Hair follicle dermal papilla cell (primary cell): ENCODE measurements around the gene LY6G5C. TPM values are rescaled to one million over a fixed set of nuclear protein-coding genes. Genes with fewer than 3 reads are reported as not detected.

ENCODE experiments used
- total RNA-seq: library from RNA; depleted of rRNA; stranded (reverse); fragments of >200 nt; gene quantifications from 2 replicates; pipeline ENCODE4 v1.2.3, GENCODE V29; 2012

LY6G5C gene, protein sequence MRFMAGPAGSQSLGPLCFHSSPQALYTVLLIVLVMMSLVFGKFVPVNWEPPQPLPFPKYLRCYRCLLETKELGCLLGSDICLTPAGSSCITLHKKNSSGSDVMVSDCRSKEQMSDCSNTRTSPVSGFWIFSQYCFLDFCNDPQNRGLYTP
- 0.16 TPM in 1 of 2 replicates, not detected in the other for total RNA-seq

DNA sequence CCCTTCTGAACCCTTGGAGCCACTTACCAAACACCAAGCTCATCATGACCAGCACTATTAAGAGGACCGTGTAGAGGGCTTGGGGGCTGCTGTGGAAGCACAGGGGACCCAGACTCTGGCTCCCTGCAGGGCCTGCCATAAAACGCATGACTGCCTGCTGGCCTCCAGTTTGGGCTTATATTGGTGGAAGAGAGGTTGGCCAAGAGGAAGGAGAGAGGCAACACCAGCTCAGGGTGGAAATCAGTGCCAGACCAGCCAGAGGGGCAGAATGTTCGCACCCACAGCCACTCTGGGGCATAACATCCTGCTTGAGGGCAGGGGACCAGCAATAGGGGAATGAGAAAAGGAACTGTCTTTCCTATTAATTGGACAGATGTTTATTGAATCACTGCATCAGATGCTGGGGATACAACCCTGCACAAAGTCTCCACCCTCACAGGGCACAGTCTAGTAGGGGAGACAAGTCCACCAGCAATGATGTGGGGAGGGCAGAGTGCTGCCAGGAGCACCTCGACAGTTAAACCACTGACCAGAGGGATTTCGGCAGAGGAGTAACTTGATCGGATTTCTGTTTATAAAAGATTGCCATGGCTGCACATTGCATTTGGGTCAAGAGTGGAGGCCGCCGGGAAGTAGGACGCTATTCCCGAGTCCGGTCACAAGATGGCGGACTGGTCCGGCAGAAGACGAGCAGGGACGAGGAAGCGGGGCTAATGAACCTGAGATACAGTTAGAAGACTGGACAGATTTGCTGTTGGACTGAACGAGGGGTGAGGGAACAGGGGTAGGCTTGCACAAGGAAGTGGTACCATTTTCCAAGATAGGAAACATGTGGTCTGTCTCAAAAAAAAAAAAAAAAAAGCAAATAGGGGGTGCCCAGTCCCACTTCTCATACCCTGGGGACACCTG lies at the start of gene LY6G5C:
LY6G5C (minus strand) TSS at position 842 of the 909 bp plus-strand sequence; CDS start at position 148, 694 bp downstream.

DNA sequence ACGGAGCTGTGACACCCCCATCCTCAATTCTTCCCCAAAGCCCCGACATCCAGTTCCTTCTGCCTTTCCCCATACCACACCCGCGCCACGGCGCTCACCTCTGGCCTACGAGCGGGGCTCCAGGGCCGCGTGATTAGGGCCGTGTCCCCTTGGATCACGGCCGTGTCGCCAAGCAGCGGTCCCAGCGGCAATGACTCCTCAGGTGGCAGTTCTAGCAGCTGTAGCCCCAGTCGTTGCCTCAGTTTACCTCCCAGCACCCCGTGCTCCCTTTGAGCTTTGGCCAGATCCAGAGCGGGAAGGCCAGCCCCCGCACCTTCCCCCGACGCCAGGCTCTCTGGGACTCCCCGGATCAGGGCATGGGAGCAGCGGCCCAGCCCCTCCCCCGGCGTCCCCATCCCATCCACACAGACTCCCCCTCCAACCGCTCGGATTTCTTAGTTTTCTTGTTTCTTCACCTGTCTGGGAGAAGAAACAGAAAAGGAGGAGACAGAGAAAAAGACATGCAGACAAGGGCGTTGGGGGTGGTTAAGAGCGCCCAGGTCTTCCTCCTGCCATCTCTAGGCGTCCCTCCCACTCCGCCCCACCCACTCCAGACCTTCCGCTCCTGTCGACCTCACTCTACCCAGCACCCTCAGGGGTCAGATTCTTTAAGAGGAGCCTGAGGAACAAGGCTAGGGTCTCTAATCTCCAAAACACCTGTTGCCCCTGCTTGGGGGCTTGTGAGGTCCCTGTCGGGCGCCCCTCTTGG lies 48.1 kb upstream of the LY6G5C start, which contains the start of gene DDAH2:
DDAH2 (minus strand) TSS at position 533 of the 748 bp plus-strand sequence; CDS start at position 395, 138 bp downstream.

DNA sequence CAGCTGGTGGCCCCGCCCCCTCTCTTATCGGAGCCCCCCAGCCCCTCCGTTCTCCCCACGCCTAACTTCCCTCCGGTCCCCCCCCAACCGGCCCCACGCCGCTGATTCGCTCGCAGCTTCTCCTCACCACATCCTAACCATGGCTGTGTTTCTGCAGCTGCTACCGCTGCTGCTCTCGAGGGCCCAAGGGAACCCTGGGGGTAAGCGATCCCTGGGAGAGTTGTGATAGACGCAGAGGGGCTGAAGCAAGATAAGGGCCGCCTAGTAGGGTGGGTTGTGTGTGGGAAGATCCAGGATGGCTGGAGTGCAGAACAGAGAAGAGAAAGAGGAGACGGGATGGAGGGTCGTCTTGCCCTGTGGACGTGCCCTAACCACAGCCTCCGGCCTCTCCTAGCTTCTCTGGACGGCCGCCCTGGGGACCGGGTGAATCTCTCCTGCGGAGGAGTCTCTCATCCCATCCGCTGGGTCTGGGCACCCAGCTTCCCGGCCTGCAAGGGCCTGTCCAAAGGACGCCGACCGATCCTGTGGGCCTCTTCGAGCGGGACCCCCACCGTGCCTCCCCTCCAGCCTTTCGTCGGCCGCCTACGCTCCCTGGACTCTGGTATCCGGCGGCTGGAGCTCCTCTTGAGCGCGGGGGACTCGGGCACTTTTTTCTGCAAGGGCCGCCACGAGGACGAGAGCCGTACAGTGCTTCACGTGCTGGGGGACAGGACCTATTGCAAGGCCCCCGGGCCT lies 42.5 kb upstream of the LY6G5C start, which contains the start of gene MPIG6B:
MPIG6B (plus strand) TSS at position 129 of the 735 bp plus-strand sequence; CDS start at position 140, 11 bp downstream.

DNA sequence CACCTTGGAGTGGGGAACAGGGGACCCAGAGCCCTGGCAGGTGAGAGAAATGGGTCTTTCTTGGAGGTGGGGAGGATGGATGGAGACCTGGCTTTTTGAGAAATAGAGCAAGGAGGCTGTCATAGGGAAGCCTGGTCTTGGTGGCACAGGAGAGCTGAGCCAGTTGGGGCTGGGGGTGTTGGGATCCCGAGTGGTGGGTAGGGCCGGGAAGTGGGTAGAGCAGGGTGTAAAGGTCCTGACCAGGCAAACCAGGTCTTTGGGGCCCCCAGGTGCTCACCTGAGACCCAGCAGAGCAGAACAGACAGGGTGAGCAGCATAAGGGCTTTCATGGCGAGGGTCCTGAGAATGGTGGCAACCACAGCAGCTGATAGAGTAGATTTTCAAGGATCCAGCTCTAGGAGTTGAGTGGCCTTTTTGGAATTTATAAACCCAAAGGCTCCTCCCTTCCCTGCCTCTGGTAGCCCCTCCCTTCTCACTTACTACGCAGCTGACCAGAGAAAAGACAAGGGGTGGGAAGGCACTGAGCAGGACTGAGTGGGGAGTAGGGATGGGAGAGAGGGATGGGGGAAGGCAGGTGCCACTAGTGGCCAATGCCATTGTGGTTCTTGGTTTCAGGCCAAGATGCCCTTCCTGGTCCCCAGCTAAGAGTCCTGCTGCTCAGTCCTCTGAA lies 40.6 kb upstream of the LY6G5C start, which contains the start of gene LY6G6C:
LY6G6C (minus strand) TSS at position 396 of the 670 bp plus-strand sequence; CDS start at position 329, 67 bp downstream.

DNA sequence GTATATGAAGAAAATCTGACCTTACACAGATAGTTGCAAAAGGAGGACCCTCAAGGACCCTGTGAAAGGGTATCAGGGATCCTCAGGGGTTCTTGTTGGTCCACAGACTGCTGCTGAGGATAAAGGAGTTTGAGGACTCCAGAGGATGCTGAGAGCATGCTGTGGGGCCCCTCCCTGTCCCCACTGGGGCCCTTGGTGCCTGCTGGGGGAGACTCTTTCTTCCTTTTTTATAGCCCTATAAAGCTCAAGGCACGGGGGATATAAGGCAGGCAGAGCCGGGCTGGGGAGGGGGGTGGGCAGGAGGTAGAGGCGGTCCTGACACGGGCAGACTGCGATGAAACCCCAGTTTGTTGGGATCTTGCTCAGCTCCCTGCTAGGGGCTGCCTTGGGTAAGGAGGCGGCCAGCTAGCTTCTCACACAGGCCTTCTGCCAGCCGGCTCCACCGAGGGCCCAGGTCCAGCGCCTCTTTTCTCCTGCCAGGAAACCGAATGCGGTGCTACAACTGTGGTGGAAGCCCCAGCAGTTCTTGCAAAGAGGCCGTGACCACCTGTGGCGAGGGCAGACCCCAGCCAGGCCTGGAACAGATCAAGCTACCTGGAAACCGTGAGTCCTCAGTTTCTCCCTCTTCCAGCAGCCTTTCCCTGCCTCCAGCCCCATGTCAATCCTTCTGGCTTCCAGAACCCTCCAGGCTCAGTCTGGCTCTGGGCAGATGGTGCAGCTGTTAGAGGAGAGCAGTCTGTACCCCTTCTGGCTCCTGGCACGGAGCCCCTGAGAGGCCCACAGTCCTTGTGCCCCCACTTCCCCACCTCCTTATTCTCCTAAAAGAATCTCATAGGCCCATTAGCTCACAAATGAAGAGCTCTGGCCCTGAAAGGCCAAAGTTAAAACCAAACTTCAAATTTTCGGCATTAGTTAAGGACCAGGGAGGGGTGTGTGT lies 34.4 kb upstream of the LY6G5C start, which contains the start of gene LY6G6D:
LY6G6D (plus strand) TSS at position 327 of the 937 bp plus-strand sequence; CDS start at position 335, 8 bp downstream.

DNA sequence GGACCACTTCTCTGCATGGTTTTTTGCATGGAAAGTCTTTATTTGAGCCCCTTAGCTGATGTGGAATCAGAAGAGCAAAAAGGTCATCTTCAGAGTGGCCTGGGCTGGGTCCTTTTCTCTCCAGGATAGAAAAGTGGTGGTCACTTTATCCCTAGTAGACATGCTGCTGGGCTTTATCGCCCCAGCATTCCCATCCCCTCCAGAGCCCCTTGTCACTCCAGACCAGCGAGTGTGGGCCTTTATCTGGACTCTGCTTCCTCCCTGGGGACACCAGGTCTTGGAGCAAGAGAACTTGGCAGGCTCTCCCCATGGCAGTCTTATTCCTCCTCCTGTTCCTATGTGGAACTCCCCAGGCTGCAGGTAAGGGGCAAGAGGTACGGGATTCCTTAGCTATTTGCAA lies 25.7 kb upstream of the LY6G5C start, which contains the start of gene LY6G6F:
LY6G6F (plus strand) TSS at position 268 of the 400 bp plus-strand sequence; CDS start at position 309, 41 bp downstream.

DNA sequence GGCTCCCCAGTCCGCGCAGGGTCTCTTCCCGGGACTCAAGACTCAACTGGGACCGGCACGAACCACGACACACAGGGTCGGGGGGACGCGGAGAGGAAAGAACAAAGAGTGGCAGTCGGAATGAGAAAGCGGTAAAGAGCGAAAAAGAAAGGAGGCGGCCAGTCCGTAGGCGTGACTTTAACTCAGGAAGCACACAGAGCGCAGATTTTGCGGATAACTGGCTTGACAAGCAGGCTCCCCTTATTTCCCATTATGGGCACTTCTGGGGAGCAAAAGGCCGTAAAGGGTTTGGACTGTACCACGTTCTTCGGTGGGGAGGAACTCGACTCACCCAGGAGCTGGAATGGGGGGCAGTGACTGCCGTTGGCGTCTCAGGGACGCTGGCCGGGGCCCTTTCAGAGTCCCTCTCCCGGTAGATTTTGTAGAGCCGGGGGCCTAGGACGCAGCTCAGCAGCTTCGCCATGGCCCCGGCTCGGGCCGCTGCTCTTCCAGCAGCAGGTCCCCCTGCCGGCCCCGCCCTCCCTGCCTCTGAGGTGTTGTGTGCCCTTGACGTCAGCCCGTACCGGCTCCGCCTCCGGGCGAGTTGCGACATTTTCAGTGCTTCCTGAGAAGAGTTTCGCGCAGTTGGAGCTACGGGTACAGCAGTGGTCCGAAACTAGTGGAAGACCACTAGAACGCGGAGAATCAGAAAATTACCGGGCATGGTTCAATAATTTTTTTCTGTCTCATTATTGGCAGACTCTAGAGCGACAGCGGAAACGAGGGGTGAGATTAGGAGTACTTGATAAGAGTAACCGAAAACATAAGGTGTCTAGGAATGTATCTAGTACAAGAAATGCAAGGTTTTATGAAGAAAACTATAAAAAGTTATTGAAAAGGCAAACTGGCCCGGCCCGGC lies 22.2 kb upstream of the LY6G5C start, which contains the start of gene ABHD16A:
ABHD16A (minus strand) TSS at position 506 of the 898 bp plus-strand sequence; CDS start at position 463, 43 bp downstream.

DNA sequence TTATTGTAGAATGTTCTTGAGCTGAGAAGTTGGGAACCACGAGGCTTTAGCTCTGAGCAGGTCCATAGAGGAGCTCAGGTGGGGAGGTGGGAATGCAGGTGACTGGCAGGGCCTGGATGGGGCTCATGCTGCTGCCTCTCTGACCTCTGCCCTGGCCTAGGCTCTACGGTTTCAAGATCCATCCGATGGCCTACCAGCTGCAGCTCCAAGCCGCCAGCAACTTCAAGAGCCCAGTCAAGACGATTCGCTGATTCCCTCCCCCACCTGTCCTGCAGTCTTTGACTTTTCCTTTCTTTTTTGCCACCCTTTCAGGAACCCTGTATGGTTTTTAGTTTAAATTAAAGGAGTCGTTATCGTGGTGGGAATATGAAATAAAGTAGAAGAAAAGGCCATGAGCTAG lies 11.2 kb downstream of the LY6G5C start, which contains the start of gene LY6G5B:
LY6G5B (plus strand) TSS at position 301 of the 400 bp plus-strand sequence. CDS start 975 bp downstream, outside the sequence.

DNA sequence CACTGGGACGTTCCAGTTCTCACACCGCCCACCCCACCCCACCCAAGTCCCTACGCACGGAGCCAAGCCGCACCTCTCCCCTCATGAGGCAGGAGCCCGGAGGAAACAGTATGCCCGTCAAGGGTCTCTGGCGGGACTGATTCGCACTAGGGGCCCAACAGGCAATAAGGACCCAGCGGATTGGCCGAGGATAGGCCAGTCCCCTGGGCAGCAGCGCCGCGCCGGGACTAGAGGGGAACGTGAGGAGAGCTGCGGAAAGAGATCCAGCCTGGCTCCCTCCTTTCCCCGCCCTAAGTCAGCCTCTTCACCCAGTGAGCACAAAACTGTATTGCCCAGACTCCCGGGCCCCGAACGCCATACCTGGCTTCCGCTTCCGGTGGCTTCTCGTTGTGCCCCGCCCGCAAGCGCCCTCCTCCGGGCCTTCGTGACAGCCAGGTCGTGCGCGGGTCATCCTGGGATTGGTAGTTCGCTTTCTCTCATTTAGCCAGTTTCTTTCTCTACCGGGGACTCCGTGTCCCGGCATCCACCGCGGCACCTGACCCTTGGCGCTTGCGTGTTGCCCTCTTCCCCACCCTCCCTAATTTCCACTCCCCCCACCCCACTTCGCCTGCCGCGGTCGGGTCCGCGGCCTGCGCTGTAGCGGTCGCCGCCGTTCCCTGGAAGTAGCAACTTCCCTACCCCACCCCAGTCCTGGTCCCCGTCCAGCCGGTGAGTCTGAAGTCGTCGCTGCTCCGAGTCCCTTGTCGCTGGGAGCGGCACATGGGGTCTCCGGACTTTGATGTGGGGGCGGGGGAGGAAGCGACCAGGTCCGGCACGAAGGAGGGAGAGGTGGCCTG lies 15.1 kb downstream of the LY6G5C start, which contains the start of gene CSNK2B:
CSNK2B (plus strand) TSS at position 580 of the 836 bp plus-strand sequence. CDS start 752 bp downstream, outside the sequence.

DNA sequence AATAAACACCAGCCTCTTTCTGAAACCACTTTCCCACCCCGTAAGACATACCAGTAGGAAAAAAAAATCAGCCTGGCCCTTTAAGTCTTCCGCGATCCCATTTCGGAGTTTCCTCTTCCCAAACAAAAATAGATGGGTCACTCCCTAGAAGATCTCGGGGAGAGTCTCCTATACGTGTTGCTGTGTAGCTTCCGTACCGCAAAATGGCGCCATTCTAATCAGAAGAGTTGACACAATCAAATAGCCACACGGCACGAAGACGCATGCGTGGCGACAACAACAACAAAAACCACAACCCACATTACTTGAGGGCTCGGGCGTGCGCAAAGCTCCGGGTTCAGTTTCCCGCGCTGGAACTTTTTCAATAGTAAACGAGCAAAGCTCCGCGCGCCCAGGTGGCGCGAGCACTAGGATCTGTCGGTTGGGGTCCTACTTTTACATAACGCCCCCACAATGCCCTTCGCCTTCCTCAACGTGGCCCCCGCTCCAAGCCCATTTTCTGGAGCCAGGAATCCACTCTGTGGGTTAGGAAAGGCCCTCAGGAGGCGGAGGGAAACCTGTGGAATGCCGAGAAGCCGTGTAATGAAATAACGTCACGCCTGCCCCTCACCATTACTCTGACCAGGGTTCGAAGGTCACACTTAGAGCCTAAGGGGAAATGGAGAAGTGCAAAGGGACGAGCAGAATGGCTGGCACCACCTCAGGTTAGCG lies 15.9 kb downstream of the LY6G5C start, which contains the start of gene GPANK1:
GPANK1 (minus strand) TSS at position 208 of the 711 bp plus-strand sequence. CDS start 519 bp downstream, outside the sequence.

DNA sequence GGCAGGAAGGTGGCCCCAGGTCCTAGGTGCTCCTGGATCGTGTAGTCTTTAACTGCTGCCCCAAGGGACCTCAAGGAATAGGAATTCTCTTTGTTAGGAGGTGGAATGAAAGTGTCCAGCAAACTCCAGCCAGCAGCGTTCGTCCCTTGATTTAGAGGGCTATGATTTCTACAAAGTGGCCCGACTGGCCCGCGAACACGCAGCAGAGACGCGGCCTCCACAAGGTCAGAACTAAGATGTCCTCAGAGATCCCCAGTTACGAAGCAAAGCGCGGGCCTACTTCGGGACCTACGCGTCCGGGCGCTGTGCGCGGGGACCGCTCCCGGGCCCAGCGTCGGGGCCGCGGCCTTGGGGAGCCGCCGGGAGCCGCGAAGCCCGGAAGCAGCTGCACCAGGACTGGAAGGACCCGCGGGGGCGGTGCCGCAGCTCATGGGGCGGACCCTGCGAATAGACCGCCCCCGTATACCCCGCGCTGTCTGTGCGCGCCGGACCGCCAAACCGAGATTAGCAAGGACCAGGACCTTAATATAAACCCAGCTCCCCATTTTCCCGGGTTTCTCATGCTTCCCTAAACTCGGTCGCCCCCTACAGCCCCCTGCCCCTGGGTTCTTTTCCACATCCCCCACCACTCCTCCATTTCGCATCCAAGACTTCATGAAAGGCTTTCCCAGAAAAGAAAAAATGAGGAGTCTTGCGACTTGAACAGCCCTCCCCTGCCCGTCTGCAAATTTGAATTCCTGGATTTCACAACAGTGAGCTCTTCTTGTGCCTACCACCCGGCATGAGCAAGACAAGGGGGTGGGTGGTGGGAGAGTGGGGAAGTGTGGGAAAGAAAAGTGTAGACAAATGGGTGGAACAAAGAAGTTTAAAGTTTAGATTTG lies 20.2 kb downstream of the LY6G5C start, which contains the start of gene C6orf47:
C6orf47 (minus strand) TSS at position 398 of the 881 bp plus-strand sequence. CDS start 831 bp downstream, outside the sequence.

DNA sequence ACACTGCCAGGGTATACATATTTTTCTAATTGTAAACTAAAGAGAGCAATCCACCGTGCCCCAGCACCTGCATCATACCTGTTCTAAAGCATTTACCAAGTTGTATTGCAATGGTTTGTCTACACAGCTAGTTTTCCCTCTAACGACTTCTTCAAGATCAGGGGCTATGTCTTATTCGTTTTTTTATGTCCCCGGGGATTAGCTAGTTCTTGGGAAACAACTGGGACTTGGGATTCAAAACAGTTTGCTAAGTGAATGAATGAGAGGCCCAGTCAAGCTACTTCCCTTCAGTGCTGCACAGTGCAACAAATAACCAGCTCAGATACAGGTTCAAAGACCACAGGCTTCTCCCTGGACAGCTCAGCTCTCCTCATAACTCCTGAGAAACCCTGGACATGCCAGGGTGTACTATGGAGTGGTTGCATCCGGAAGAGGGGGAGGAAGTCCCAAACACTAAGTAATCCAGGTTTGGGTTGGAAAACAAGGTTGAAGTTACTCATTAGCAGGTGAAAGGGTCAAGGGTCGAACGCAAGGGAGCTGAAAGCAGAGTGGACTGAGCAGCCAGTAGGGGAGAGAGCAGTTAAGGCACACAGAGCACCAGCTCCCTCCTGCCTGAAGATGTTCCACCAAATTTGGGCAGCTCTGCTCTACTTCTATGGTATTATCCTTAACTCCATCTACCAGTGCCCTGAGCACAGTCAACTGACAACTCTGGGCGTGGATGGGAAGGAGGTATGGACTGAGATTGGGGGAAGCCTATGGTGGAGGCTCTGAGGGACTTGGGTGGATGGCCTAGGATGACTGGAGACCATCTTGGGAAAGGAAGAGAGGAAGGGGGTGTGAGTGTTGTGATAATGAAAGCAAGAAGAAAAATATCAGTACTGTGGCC lies 25.3 kb downstream of the LY6G5C start, which contains the start of gene APOM:
APOM (plus strand) TSS at position 546 of the 889 bp plus-strand sequence; CDS start at position 619, 73 bp downstream.

